Prostate gland (tissue), 2 donors: ENCODE measurements around the gene RTKN.

ENCODE experiments used
- CTCF ChIP-seq, 4 experiments: fragments of 200-600 bp in 2 of 4; fragments of 450-650 bp in 2 of 4; sonication (generic) in 2 of 4; IDR thresholded peaks; 1 replicate in 3 of 4; 2 replicates in 1 of 4; pipeline ENCODE4 v1.5.1; 2016 to 2019; ENCODE audit warnings: antibody characterized with exemption in 4 of 4, mild to moderate bottlenecking in 2 of 4, moderate library complexity in 2 of 4
- POLR2AphosphoS5 ChIP-seq: sonication (generic); formaldehyde crosslinking; IDR thresholded peaks from one replicate; pipeline ENCODE4 v1.6.1; 2017; ENCODE audit warnings: antibody characterized with exemption

- no peak for TF ChIP-seq CTCF (IDR thresholded peaks at IDR 0.05)
- no peak for TF ChIP-seq POLR2AphosphoS5
Observed at GRCh38 chr2:74425523-74425922, 16.2 kb downstream of the RTKN start.
